Frontal cortex (tissue), 4 donors: ENCODE data around the gene MTA3. TPM values are rescaled to one million over a fixed set of nuclear protein-coding genes. Genes with fewer than 3 reads are reported as not detected.
"Not testable (repeated sequence)": the region's sequence is repeated elsewhere in the genome, so short reads cannot be mapped to it uniquely, and the experiment has no call there.

ENCODE experiments used
- DNase-seq, 2 donors: peaks; one replicate each; pipeline ENCODE4 v3.0.0; 2012; ENCODE audit warnings: low spot score in 2 of 2
- FAIRE-seq: peaks from 2 replicates; lab custom pipeline; 2012; peaks lifted over from hg19 to GRCh38; lab: Jason Lieb, UNC
- total RNA-seq: library from RNA; depleted of rRNA; stranded (reverse); fragments of >200 nt; gene quantifications from one replicate; pipeline ENCODE4 v1.2.3, GENCODE V29; 2014
- donor health status: control.
- donor health status: control.
- donor health status: control.

Gene MTA3
- 30.6 TPM for total RNA-seq

- FAIRE-seq (no peak), DNase-seq (peak; percentile 67 to 75)
These were observed at the start of gene MTA3 for GRCh38 chr2:42568401-42569115. Gene MTA3, plus strand, starts transcription at chr2:42568632. Its CDS starts 114 bp downstream, at chr2:42568746.

- FAIRE-seq (no peak), DNase-seq (no peak)
These were observed 48.8 kb upstream of the MTA3 start for GRCh38 chr2:42519624-42520023.

GRCh38 chr2:42522035-42522434 lies 46.4 kb upstream of the MTA3 start:
- DNase-seq (no peak), FAIRE-seq (no peak)

DNA sequence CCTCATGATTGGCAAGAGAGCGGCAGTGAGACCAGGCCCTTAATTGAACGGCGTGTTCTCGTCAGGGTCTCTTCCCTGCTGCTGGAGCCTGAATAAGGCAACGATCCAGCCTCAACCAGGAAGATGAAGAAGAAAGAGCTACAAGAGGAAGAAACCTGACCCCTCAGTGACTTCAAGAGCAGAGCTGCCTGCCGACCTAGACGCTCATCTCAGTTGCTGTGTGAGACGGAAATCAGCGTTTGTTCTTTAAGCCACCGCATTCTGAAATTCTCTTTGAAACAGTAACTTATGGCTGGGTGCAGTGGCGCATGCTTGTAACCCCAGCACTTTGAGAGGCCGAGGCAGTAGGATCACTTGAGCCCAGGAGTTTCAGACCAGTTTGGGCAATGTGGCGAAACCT lies 45.1 kb upstream of the MTA3 start:
- FAIRE-seq: no peak

GRCh38 chr2:42532397-42532796 lies 36.0 kb upstream of the MTA3 start:
- no peak for FAIRE-seq
- no peak for DNase-seq

More for the DNA sequence above, 45.1 kb upstream of the MTA3 start:
- no peak for DNase-seq

GRCh38 chr2:42537493-42537892 lies 30.9 kb upstream of the MTA3 start:
- no peak for FAIRE-seq
- no peak for DNase-seq

- no peak for FAIRE-seq
- DNase-seq: no peak
These were observed 25.6 kb upstream of the MTA3 start for GRCh38 chr2:42542871-42543270.

GRCh38 chr2:42545023-42545721 lies 23.3 kb upstream of the MTA3 start:
- DNase-seq (no peak), FAIRE-seq (no peak)

GRCh38 chr2:42545841-42546390 lies 22.5 kb upstream of the MTA3 start:
- no peak for DNase-seq
- no peak for FAIRE-seq

GRCh38 chr2:42547014-42547413 lies 21.4 kb upstream of the MTA3 start:
- no peak for DNase-seq
- FAIRE-seq: no peak

DNA sequence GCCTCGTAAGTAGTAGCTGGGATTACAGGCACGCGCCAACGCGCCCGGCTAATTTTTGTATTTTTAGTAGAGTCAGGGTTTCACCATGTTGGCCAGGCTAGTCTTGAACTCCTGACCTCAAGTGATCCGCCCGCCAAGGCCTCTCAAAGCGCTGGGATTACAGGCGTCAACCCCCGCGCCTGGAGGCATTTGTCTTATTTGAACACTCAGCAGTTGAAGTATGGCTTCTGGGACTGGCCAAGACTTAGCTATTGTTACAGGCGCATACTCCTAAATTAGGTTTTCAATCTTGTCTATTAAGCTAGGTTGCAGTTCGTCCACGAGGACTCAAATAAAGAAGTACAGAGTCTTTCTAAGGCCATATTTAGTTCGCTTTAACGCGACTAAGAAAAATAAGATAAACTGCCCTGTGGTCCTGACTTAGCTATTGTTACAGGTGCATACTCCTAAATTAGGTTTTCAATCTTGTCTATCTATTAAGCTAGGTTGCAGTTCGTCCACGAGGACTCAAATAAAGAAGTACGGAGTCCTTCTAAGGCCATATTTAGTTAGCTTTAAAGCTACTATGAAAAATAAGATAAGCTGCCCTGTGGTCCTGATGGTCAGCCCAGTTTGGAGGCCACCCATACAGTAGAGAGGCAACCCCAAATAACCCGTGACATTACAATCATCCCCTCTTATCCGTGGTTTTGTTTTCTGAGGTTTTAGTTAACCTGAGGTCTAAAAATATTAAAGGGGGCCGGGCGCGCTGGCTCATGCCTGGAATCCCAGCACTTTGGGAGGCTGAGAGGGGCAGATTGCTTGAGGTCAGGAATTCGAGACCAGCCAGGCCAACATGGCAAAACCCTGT lies 20.8 kb upstream of the MTA3 start:
- no peak for FAIRE-seq
- no peak for DNase-seq

GRCh38 chr2:42550870-42551269 lies 17.6 kb upstream of the MTA3 start:
- DNase-seq (no peak), FAIRE-seq (no peak)

GRCh38 chr2:42554392-42554791 lies 14.0 kb upstream of the MTA3 start:
- FAIRE-seq (no peak), DNase-seq (no peak)

GRCh38 chr2:42556315-42556890 lies 12.0 kb upstream of the MTA3 start:
- FAIRE-seq (no peak), DNase-seq (no peak)

DNA sequence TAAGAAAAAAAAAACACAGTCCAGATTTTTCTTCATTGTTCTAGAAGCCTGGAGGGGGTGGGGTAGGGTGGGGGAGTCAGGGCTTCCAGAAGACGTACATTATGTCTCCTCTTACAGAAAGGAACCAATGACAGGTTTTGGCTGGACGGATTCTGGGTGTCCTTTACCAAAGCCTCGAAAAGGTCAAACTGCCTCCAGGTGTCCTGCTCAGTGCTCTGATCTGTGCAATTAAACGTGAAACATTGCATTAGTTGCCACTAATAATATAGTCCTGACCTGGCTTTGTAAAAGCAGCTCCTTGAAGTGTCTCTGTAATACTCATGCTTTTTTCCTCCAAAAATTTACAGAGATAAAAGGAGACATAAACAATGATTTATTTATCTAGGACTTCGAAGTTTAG lies 11.1 kb upstream of the MTA3 start:
- FAIRE-seq: no peak
- DNase-seq: no peak

DNA sequence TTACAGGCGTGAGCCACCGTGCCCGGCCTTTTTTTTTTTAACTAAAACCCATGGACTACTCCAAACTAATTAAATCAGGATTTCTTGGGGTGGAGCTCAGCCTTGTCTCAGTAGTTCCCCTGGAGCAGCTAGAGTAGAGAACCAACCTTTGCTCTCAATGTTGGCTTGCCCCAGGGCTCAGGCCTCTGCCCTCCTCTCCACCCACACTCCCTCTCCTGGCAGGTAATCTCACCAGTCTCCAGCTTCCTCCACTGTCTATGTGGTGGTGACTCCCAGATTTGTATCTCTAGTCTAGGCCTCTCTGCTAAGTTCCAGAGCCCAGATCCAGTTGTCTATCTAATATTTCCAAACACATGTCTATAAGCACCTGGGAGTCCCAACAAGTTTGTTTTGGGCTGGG lies 9.6 kb upstream of the MTA3 start:
- no peak for DNase-seq
- FAIRE-seq: no peak

- FAIRE-seq, DNase-seq: not testable (repeated sequence)
These were observed 8.3 kb upstream of the MTA3 start for GRCh38 chr2:42560133-42560532.

- FAIRE-seq (no peak), DNase-seq (no peak)
These were observed 7.5 kb upstream of the MTA3 start for GRCh38 chr2:42560899-42561298.

- no peak for DNase-seq
- FAIRE-seq: no peak
These were observed 5.8 kb upstream of the MTA3 start for GRCh38 chr2:42562474-42563144.
